HFFc6 (cell line): ENCODE data around the gene PLD1. TPM values are rescaled to one million over a fixed set of nuclear protein-coding genes. Genes with fewer than 3 reads are reported as not detected.

Experiments used
- DNase-seq: peaks from one replicate; pipeline ENCODE4 v3.0.0-alpha.2; 2018
- H3K27ac Mint-ChIP-seq: 2 replicates; pipeline ENCODE4 v1.8.0; 2020; ENCODE audit warnings: mild to moderate bottlenecking, mixed read lengths
- H3K27me3 Mint-ChIP-seq: 2 replicates; pipeline ENCODE4 v1.8.0; 2021; ENCODE audit warnings: mild to moderate bottlenecking, moderate library complexity, mixed read lengths; ENCODE audit not compliant: insufficient read depth
- H3K36me3 Mint-ChIP-seq: 2 replicates; pipeline ENCODE4 v1.8.0; 2021; ENCODE audit warnings: low read depth, mixed read lengths
- H3K4me1 Mint-ChIP-seq: 2 replicates; pipeline ENCODE4 v1.8.0; 2020; ENCODE audit warnings: low read depth, mixed read lengths
- H3K4me3 Mint-ChIP-seq: 2 replicates; pipeline ENCODE4 v1.8.0; 2020; ENCODE audit warnings: mild to moderate bottlenecking, moderate library complexity, mixed read lengths
- H3K9me3 Mint-ChIP-seq: 2 replicates; pipeline ENCODE4 v1.8.0; 2020; ENCODE audit warnings: mild to moderate bottlenecking, mixed read lengths
- CTCF ChIP-seq: fragments of 200-600 bp; sonication (generic); IDR thresholded peaks from 2 replicates; pipeline ENCODE4 v1.5.0; 2021; ENCODE audit warnings: antibody characterized with exemption, mild to moderate bottlenecking
- total RNA-seq, 6 experiments: library from RNA; stranded (reverse); fragmentation: NEBNext Ultra II Directional; extraction: Animal tissue kit (Norgen Biotek cat#: 25700); gene quantifications; 2 replicates in 1 of 6; 3 replicates in 5 of 6; pipeline ENCODE4 v1.2.3, GENCODE V29; 2021

PLD1 gene
- total RNA-seq, 6 experiments from 2014 or later = 4.1 to 6.0 (median 5.3) TPM

- Mint-ChIP-seq H3K36me3 (no peaks in the 10 kb centered on the region), H3K4me1 (peaks cover 11% of the 10 kb centered on the region), H3K27me3 (peaks cover 2% of the 10 kb centered on the region; the same call in 1 of the 2 replicates), H3K4me3 (no peak overlapping the region), H3K9me3 (no peaks in the 10 kb centered on the region), H3K27ac (no peak overlapping the region)
- no peak for DNase-seq
- TF ChIP-seq CTCF = no peak
Observed at GRCh38 chr3:171551296-171551695, 259.0 kb downstream of the PLD1 start.

Other genes with a start within 250 kb of the PLD1 start
- not detected for gene TMEM212, start 32.9 kb upstream of the PLD1 start, total RNA-seq
- gene FNDC3B, start 229.1 kb upstream of the PLD1 start, total RNA-seq = 100 to 1,000 TPM; 133 to 192 (median 155) TPM